ENCODE data around the gene TADA3. TPM values are rescaled to one million over a fixed set of nuclear protein-coding genes. Genes with fewer than 3 reads are reported as not detected.
"Not testable (repeated sequence)": the region's sequence is repeated elsewhere in the genome, so short reads cannot be mapped to it uniquely, and the experiment has no call there.

The TADA3 gene
- polyA plus RNA-seq, 4 donors: 61.6 to 70.9 (median 65.7) TPM

DNA sequence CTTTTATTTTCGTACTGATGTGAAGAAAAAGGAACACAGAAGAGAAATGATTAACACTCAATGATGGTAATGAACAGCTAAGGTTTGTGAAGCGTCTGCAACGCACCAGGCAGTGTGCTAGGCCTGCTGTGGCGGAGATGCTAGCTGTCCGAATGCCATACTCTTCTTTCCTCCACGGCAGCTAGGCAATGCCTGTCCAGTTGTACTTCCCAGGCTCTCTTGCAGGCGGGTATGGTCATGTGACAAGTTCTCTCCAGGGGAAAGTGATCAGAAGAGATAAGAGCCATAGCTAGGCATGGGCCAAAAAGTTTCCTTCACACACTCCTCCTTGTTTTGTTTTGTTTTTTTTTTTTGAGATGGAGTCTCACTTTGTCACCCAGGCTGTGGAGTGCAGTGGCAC lies 6.7 kb downstream of the TADA3 start:
- DNase-seq (ENCODE audit: low read depth in 4 of 4, low spot score in 3 of 4): no peak

DNA sequence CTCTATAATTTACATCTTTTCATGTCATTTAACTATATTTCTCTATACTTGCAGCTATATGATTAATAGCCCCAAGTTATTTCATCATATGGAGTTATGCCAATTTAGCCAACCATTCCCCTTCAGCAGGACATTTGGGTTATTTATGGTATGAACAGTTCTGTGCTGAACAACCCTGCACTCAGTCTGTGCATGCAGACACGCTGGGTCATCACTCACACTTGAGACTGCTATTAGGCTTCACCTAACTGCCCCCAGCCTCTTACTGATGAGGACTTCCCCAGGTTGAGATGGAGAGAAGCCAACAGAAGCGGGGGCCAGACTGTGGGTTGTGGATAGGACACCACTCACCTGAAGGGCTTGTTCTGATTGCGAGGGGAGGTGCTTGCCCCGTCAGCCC lies 7.3 kb downstream of the TADA3 start:
- DNase-seq (ENCODE audit: low read depth in 4 of 4, low spot score in 3 of 4): no peak

DNA sequence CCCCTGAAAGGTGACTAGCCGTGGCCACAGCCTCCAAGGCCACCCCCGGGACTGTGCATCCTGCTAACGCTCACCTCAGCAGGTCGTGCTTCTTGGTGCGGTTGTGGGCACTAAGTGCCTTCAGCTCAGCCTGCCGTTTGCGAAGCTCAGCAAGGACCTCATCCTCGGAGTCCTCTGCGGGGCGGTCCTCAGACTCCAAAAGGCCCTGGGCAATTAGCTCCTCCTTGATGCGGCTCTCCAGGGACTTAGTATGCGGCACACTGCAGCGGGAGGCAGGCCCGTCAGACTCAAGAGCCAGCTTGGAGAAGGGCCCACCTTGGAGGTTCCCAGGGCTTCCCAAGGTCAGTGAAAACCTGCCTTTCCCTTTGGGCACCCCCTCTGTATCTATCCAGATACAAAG lies 8.3 kb downstream of the TADA3 start:
- DNase-seq (ENCODE audit: low read depth in 4 of 4, low spot score in 3 of 4): no peak

DNA sequence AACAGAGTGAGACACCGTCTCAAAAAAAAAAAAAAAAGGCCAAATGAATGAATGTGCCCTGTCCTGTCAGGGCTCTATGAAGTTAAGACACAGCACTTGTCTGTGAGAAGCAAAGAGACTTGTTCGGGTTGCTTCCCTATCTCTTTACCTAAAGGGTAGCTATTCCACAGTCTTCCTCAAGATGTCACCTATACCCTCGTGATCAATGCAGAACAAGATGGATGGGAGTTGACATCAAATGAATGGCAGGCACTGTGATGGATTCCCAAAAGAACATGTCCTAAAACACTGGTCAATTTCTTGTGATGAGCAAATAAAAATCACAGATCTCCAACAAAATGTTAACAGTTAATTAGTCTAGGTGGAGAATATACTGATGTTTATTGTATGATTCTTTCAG lies 9.5 kb downstream of the TADA3 start:
- DNase-seq (ENCODE audit: low read depth in 4 of 4, low spot score in 3 of 4): no peak

DNA sequence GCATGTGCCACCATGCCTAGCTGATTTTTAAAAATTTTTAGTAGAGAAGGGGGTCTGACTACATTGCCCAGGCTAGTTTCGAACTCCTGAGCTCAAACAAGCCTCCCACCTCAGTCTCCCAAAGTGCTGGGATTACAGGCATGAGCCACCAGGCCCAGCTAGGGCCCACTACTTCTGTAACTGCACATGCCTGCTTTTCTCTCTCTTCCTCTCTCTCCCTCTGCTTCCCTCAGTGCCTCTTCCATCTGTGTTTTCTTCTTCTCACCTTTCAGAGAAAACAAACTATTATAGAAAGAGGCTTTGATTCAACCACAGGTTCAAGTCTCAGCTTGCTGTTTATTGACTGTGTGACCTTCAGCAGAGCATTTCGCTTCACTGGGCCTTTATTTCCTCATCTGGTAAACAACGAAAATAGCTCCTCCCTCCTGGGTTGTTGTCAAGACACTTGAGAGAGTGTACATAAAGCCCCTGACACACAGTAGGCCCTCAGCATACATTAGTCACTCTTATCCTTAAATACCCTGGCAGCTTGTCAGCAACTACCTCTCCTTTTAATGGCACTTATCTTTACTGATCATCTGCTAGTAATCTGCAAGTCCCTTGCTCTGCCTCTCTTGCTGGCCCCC lies 10.2 kb downstream of the TADA3 start:
- no peak for DNase-seq (ENCODE audit: low read depth in 4 of 4, low spot score in 3 of 4)

DNA sequence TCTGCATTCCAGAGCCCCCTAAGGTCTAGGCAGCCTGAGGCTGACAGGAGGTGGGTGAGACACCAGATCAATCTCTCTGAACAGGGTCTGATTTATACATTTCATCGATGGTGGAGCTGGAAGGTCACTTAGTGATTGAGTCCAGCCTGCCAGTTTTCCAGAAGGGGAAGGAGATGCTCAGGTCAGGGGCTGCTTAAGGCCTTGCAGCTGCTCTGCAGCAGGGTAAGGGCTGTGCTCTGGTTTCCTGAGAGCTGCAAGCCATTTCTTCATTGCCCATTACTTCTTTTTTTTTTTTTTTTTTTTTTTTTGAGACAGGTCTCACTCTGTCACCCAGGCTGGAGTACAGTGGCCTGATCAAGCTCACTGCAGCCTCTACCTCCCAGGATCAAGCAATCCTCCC lies 10.7 kb downstream of the TADA3 start:
- no peak for DNase-seq (ENCODE audit: low read depth in 4 of 4, low spot score in 3 of 4)

DNA sequence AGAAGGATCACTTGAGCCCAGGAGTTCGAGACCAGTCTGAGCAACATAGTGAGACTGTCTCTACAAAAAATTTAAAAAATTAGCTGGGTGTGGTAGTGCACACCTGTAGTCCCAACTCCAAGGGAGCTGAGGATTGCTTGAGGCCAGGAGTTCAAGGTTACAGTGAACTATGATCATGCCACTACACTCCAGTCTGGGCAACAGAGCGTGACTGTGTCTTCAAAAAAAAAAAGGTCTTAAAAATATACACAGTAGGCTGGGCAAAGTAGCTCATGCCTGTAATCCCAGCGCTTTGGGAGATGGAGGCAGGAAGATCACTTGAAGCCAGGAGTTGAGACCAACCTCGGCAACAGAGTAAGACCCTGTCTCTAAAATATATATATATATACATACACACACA lies 11.4 kb downstream of the TADA3 start:
- no peak for DNase-seq (ENCODE audit: low read depth in 4 of 4, low spot score in 3 of 4)

DNA sequence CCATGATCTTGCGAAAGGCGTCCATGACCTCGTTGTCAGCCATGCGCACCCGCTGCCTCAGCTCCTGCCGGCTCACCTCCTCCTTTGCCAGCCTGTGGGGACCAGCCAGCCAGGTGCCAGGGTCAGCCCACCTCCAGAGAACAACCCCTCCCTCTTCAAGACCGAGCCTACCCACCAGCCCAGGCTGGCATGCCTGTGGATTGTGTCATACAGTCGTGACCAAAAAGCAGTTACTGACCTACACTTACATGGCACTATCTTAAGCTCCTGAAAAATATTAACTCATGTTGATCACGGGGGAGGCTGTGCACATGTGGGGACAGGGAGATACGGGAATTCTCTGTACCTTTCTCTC lies 11.8 kb downstream of the TADA3 start:
- DNase-seq (ENCODE audit: low read depth in 4 of 4, low spot score in 3 of 4): no peak

DNA sequence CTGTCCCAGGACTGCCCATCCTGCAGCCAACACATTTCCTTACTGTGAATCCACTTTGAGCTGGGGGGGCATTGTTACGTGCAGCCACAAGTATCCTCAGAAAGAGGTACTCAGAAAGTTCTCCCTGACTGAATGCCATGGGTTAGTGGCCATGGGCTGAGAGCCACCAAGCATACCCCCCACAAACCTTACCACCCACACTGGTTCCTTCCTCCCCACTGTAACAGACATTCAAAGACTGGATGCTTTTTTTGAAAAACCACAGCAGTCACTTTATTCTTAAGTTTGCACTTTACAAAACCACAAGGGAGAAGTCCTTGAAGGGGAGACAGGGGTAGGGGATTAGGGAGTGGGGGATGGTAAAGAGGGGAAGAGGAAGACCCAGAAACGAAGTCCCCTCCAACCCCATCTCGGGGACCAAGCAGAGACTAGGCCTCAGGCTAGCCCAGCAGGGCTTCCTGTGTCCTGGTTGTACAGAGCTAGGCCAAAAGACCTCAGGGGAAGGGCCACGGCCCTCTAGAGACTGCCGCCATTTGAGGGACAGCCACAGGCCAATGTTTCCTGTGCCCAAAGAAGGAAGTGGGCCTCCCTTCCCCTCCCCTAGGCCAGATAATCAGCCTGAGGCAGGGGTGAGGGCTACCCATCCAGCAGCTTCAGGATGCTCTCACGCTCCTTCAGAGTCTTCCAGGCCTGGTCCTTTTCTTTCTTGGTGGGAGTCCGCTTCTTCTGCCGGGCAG lies 12.4 kb downstream of the TADA3 start:
- no peak for DNase-seq (ENCODE audit: low read depth in 4 of 4, low spot score in 3 of 4)

DNA sequence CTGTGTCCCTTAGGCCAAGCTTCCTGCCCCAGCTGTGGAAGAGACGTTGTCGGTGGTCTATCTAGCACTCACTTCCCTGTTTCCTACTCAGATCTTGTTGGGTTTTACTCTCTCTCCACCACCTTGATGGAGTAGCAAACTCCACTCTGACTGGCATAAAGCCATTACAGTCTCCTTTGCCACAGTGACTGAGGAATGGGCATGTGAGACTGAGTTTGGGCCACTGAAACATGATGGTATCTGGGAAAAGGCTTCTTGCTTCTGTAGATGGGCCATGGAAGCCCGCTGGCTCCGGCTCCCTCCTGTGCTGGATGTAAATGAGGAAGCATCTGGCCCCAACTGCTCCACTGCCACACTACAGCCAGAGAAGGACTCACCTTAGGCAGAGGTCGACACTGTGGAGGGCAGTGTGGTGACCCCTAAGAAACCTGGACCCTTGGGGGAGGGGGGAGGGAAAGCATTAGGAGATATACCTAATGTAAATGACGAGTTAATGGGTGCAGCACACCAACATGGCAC lies 13.1 kb downstream of the TADA3 start:
- DNase-seq (ENCODE audit: low read depth in 4 of 4, low spot score in 3 of 4): no peak

DNA sequence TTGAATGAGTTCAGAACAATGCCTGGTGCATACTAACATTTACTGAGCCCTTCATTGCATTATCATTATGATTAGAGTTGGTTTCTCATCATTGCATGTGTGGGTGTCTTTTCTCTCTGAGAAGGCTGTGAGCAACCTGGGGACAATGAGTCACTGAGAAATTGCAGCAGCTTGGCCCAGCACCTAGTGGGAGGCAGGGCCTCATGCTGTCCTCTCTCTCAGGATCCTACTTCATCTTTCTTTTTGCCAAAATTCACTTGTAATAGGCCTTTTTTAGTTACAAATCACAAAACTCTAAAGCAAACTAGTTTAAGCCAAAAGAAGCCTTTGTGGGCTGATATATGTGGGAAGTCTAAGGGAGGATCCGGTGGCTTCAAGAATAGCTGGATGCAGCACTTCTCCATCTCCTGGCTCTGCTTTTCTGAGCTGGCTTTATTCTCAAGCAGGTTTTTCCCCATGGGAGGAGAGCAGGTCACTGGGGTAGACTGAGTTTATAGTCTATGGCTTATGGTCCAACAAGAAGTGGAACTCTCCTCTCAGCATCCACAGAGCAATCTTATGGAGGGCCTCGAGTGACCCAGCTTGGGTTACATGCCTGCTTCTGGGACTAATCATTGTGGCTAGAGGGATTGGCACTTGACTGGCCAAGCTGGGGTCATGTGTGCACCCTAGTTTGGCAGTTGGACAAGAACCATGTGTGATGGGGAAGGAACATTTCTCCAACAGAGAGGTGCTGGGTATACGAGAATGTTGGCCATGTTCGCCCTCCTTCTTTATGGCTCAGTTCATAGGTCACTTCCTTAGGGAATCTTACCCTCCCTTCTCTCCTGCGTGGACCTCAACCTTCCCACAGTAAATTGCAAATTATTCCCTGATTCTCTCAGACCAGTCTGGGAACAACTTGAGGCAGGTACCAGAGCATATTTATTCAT lies 13.9 kb downstream of the TADA3 start:
- no peak for DNase-seq (ENCODE audit: low read depth in 4 of 4, low spot score in 3 of 4)

DNA sequence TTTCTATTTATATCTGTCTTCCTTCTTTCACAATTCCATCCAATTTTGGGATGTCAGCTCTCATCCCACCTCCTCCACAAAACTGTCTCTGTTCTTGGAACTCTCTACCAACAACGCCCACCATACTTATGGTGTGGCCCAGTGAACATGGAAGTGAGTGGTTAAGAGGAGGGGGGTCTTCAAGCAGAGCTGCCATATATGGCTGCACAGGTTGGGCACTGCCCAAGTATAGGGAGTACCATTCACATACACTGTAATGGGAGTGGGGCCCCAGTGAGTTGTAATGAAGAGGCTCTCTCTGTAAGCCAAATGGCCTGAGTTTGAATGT lies 14.6 kb downstream of the TADA3 start:
- no peak for DNase-seq (ENCODE audit: low read depth in 4 of 4, low spot score in 3 of 4)

DNA sequence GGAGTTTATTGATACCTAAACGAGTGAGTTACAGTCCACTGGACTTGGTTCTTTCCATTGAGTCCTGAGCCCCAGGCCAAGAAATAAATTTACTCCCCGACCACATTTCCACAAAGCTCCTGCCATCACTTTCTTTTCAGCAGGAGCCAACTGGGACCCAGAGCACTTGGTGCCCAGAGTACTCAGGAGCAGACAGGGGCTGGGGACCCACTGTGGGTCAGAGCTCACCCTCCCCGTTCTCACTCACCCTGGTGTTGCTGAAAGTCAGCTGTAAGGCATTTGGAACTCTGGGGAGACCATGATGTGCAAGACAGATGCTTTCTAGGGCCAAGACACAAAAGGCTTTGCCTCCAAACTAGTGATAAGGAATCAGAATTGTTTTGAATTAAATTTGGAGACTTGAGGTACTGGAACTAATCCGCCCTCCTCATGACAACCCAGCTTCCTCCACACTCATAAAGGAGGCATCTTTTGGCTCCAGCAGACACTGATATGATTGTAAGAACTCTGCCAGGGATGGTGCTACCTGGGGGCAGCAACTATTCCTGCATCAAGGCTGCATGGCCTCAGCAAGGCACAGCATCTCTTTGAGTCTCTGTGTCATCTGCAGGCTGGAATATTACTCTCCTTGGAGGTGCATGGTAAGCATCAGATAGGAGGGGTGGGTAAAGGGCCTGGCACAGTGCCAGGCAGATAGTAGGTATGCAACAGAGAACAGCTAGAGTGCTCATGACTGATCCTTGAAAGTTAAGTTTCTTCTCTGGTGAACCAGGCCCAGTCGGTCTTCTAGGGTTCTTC lies 15.2 kb downstream of the TADA3 start:
- no peak for DNase-seq (ENCODE audit: low read depth in 4 of 4, low spot score in 3 of 4)

DNA sequence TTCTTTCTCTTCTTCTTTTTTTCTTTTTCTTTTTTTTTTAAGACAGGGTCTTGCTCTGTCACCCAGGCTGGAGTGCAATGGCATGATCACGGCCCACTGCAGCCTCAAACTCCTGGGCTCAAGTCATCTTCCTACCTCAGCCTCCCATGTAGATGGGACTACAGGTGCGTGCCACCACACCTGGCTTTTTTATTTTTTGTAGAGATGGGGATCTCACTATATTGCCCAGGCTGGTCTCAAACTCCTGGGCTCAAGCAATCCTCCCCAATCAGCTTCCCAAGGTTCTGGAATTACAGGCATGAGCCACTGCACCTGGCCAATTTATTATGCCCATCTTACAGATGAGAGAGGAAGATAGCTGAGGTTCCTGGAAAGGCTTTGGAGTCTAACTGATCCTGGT lies 21.3 kb downstream of the TADA3 start:
- not testable (repeated sequence) for DNase-seq (ENCODE audit: low read depth in 4 of 4, low spot score in 3 of 4)

DNA sequence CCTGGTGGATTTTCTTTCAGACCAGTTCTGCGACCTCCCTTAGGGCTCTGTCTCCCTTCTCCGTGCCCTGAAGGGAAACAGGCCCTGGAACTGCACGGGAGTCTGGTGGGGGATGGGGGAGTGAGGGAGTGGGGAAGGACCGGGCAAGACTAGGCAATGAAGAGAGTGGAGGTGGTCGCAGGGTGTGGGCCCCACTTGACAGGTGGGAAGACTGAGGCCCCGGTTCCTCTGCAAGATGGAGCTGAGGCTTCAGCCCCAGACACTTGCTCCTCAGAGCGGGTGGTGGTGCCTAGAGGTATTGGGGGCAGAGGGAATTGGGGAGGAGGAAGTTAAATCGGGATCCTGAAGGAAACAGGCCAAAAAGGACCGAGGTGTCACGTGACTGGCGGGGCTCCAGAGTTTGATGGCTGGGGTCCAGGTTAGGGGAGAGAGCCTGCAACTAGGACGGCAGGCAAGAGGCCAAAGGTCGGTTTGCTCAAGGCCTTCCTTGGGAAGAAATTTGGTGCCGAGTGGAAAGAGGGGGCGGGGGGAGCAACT lies 21.9 kb downstream of the TADA3 start:
- peak in 2 of 4 donors; percentile 50 to 54 for DNase-seq (ENCODE audit: low read depth in 4 of 4, low spot score in 3 of 4)

DNA sequence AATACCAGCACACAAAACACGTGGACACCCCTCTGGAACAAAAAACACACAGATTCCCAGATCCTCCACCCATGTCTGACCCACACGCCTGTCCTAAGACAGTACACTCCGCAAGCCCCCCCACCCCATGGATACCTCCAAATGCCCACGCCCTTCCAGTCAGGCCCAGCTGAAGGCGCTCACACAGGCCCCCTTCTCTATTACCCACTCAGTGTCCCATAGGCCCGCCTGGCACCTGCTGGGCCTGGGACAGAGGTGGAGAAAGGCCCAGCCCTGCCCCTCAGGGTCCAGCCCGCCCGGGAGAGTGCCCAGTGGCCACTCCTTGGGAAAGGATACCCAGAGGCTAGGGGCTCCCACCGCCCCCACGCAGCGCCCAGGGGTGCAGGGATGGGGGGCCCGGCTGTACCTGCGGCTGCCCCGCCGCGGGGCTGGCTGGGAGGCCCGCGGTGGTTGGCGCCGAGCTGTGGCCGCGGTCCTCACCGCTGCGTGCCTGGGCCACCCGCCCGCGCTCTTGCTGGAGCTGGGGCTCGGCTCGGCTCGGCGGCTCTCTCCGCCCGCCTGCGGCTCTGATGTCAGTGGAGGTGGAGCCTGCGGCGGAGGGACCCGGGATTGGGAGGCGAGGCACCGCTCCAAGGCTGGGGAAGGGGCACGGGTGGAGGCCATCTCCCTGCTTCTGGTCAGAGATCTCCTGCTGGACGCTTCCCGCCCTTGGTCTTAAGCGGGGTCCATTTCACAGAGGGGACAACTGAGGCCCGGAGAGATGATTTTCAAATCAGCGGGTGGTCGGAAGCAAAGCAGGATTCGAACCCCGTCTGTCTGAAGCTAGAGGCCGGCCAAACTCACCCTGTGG lies 22.6 kb downstream of the TADA3 start, which contains the start of gene CAMK1:
TSS of gene CAMK1 (minus strand) at position 522 of the 850 bp plus-strand sequence. CDS start 2,198 bp downstream, outside the sequence.
- DNase-seq (ENCODE audit: low read depth in 4 of 4, low spot score in 3 of 4): peak in 2 of 4 donors; percentile 31 to 63

DNA sequence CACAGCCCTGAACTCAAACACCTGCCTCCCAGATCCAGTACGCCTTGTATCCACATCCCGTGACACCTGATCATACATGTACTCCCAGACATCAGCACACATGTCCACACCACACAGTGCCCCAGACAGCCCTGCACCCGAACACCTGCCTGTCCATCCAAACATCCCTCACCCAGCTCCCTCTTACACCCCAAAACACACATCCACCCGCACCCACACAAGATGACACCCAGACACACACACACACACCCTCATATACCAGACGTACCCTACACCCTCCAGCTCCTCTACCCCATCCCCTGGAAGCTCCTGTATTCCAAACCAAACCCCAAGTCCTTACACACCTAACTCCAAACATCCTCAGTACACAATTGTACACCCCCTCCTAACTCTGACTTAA lies 23.3 kb downstream of the TADA3 start:
- DNase-seq (ENCODE audit: low read depth in 4 of 4, low spot score in 3 of 4): no peak

DNA sequence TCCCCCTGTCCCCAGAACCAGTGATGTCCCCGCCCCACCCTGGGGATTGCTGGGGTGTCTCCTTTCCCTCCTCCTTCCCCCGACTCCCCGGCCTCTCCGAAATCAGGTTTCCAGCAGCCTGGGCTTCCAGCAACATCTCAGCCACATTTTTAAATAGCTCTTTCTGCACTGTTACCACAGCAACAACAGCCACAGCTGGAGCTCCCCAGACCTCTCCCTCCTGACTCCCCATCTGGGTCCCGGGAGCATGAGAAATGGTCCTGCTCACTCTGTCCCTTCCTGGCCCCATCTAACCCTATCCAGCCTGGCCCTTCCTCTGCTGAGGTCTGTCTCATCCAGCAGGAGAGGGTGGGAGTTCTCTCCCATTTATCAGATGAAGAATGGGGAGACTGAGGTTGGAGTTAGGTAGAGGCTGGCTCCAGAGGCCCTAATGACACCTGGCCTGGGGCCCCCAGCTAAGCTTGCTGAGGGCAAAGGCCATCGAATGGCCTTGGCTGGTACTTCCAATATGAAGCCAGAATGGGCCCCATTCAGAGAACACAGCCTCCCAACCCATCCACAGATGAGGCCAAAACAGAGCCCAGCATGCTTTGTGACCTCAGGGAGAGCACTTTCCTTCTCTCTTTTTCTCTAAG lies 24.0 kb downstream of the TADA3 start:
- no peak for DNase-seq (ENCODE audit: low read depth in 4 of 4, low spot score in 3 of 4)

DNA sequence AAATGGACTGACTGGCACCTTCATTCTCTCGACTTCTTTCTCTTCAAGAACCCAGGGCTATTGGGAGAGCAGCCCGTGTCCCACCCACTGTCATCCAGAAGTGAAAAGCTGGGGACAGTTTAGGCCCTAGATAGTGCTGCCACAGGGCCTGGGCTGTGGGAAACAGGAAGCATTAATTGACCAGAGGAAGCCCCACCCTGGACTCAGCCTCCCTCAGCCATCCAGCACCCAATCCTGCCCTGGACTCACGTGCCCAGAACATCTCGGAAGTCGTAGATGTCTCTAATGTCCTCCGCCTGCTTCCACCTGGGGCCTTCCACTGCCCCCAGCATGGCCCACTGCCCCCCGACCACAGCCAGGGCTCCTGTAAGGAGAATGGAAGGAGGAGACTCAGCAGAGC lies 24.9 kb downstream of the TADA3 start:
- no peak for DNase-seq (ENCODE audit: low read depth in 4 of 4, low spot score in 3 of 4)

Data from right renal pelvis (tissue), 4 donors.